ENCODE results near the gene PERM1.
A peak's percentile ranks its signal among the peaks of the same experiment; 100 is the strongest.
"Not testable (repeated sequence)": the region's sequence is repeated elsewhere in the genome, so short reads cannot be mapped to it uniquely, and the experiment has no call there.

PERM1 gene

DNA sequence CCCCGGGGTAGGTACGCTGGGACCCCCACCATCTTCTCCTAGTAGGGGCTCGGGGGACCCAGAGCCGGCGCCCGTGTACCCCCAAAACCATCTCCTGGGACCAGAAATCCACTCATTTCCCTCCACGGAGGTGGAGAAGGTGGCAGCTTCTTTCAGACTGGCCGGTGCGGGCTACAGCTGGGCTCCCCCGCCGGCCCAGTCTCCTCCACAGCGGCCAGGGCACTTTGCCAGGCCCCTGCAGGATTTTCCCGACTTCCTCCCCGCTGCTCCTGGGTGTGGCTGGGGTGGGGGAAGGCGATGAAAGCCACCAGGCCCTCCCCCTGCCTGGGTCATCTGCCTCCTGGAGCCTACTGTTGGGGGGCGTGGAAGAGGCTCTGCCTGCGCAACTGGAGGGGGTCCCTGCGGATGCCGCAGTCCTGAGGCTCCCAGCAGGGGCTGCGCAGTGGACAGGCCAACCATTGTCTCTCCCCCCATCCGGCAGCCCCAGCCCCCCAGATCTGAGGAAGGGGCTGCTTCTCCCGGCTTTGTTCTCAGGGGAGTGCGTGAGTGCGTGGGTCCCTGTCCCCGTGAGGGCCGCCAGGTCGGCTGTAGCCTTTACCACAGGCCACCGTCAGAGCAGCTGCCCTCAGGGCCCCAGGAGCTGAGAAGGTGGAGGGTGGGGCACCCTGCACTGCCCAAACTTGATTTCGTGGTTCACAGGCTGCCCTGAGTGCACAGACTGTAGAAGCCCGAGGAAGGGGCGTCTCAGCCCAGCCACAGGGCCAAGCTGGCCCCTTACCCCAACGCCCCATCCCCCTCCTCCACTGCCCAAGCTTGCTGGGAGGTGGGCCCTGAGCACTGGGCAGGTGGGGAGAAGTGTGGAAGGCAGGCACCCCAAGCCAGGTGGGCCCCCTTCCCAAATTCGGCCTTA, 39.4 kb upstream of the PERM1 start:
- TF ChIP-seq GATA1 (IDR thresholded peaks at IDR 0.05; ENCODE audit: low read depth, low read length) (no peak), POLR2A (IDR thresholded peaks at IDR 0.05; ENCODE audit: low read length) (no peak)
- peak; percentile 43 to 56 for DNase-seq

GRCh38 chr1:1020415-1021009, 38.6 kb upstream of the PERM1 start:
- DNase-seq: peak; percentile 62 to 66
- TF ChIP-seq GATA1 (IDR thresholded peaks at IDR 0.05; ENCODE audit: low read depth, low read length) (no peak), POLR2A (IDR thresholded peaks at IDR 0.05; ENCODE audit: low read length) (no peak)

DNA sequence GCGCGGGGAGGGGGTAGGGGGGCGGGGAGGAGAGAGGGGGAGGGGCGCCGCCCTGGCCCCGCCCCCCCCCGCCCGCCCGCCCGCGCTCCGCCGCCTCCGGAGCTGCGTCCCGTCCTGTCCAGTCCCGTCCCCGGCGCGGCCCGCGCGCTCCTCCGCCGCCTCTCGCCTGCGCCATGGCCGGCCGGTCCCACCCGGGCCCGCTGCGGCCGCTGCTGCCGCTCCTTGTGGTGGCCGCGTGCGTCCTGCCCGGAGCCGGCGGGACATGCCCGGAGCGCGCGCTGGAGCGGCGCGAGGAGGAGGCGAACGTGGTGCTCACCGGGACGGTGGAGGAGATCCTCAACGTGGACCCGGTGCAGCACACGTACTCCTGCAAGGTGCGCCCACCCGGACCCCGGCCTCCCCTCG, 38.1 kb upstream of the PERM1 start, which contains the start of gene AGRN:
TSS of gene AGRN (plus strand) at position 121 of the 405 bp plus-strand sequence. CDS start at position 174, 53 bp downstream.
- no peak for DNase-seq
- TF ChIP-seq POLR2A (IDR thresholded peaks at IDR 0.05; ENCODE audit: low read length): no peak
- no peak for TF ChIP-seq GATA1 (IDR thresholded peaks at IDR 0.05; ENCODE audit: low read depth, low read length)

- TF ChIP-seq GATA1 (IDR thresholded peaks at IDR 0.05; ENCODE audit: low read depth, low read length) (no peak), POLR2A (IDR thresholded peaks at IDR 0.05; ENCODE audit: low read length) (no peak)
- DNase-seq: peak; percentile 92 to 93
Observed at GRCh38 chr1:1019122-1019999, 37.5 kb upstream of the PERM1 start.

- DNase-seq: not testable (repeated sequence)
Observed at GRCh38 chr1:1018321-1018685, 36.4 kb upstream of the PERM1 start.

- not testable (repeated sequence) for DNase-seq
Observed at GRCh38 chr1:1017397-1018320, 35.8 kb upstream of the PERM1 start.

DNA sequence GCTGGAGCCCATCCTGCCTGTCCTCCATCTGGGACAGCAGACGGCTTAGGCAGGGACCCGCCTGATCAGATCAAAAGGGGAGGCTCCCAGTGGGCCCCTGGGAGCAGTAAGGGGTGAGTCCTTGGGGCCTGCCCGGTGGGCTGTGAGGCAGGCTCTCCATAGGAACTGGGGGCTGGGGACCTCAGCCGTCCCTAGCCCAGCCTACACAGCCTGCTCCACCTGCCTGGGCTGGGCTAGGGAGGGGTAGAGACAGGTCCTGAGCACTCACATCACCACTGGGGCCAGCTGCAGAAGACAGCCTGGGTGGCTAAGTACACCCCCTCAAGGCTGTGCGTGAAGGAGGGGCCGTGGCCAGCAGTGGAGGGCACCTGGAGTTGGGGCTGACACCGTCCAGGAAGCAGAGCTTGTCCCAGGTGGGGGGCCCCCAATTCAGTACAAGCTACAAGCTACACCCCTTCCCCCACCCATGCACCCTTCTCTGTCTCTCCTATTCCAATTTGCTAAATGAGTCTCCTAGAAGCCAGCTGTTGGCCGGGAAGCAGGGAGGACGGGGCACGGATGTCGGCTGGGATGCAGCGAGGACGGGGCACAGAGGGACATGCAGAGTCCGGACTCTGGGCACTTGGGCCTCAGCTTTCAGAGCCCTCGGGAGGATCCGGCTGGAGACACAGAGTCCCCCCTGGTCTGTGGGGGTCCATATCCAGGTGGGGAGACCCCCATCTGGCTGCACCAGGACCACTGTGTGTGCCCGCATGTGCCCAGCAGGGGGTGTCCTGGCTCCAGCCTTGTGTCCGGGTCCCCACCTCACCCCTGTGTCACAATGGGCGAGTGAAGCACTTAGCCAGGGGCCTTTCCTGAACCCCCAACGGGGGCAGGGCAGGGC, 33.1 kb upstream of the PERM1 start:
- TF ChIP-seq POLR2A (IDR thresholded peaks at IDR 0.05; ENCODE audit: low read length) (no peak), GATA1 (IDR thresholded peaks at IDR 0.05; ENCODE audit: low read depth, low read length) (no peak)
- DNase-seq: peak; percentile 53 to 56

- peak; percentile 35 to 38 for DNase-seq
- TF ChIP-seq POLR2A (IDR thresholded peaks at IDR 0.05; ENCODE audit: low read length): no peak
Observed at GRCh38 chr1:1013922-1014648, 32.2 kb upstream of the PERM1 start.

GRCh38 chr1:1013105-1013921, 31.4 kb upstream of the PERM1 start, which contains the start of gene ISG15:
ISG15 (plus strand) TSS chr1:1013497; CDS start chr1:1013574, 77 bp downstream.
- peak; percentile 87 to 91 for DNase-seq
- TF ChIP-seq GATA1 (IDR thresholded peaks at IDR 0.05; ENCODE audit: low read depth, low read length) (no peak), POLR2A (IDR thresholded peaks at IDR 0.05; ENCODE audit: low read length) (peak; percentile 64)

DNA sequence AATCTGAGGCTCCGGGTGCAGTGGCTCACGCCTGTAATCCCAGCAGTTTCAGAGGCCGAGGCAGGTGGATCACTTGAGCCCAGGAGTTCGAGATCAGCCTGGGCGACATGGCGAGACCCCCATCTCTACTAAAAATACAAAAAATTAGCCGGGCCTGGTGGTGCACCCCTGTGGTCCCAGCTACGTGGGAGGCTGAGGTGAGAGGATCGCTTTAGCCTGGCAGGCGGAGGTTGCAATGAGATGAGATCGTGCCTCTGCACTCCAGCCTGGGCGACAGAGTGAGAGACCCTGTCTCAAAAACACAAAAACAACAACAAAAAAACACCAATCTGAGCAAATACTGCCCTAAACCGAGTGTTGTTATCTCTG, 30.8 kb upstream of the PERM1 start:
- DNase-seq: not testable (repeated sequence)

- TF ChIP-seq POLR2A (IDR thresholded peaks at IDR 0.05; ENCODE audit: low read length) (no peak), GATA1 (IDR thresholded peaks at IDR 0.05; ENCODE audit: low read depth, low read length) (no peak)
- DNase-seq: no peak
Observed at GRCh38 chr1:1011396-1011949, 29.6 kb upstream of the PERM1 start.

DNA sequence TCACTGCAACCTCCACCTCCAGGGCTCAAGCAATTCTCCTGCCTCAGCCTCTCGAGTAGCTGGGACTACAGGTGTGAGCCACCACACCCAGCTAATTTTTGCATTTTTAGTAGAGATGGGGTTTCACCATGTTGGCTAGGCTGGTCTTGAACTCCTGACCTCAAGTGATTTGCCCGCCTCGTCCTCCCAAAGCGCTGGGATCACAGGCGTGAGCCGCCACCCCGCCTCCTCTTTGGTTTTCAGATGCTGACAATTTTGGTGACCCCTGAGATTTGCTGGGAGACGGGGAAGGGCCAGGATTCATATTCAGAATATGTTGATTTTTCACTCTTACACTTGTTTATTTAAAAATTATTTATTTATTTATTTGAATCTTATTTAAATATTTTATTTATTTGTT, 28.2 kb upstream of the PERM1 start:
- DNase-seq: not testable (repeated sequence)

All from erythroblast (primary cell).